NCI-H526 (cell line): ENCODE measurements around the gene LHFPL4.
"Not testable (repeated sequence)": the region's sequence is repeated elsewhere in the genome, so short reads cannot be mapped to it uniquely, and the experiment has no call there.

Experiments used
- DNase-seq, 2 experiments: peaks; one replicate each; lab custom pipeline; 2025; lab: John Stamatoyannopoulos, UW

Gene LHFPL4

GRCh38 chr3:9536212-9536611 is 17.4 kb downstream of the LHFPL4 start:
- DNase-seq: no peak

- no peak for DNase-seq
Measured at GRCh38 chr3:9534429-9534828, 19.2 kb downstream of the LHFPL4 start.

- no peak for DNase-seq
Measured at GRCh38 chr3:9525078-9525477, 28.5 kb downstream of the LHFPL4 start.

GRCh38 chr3:9514956-9515355 is 38.7 kb downstream of the LHFPL4 start:
- no peak for DNase-seq

- no peak for DNase-seq
Measured at GRCh38 chr3:9514306-9514705, 39.3 kb downstream of the LHFPL4 start.

- DNase-seq: no peak
Measured at GRCh38 chr3:9512456-9513045, 41.1 kb downstream of the LHFPL4 start.

GRCh38 chr3:9508781-9509180 is 44.8 kb downstream of the LHFPL4 start:
- DNase-seq: no peak

- DNase-seq: no peak
Measured at GRCh38 chr3:9507586-9508578, 45.7 kb downstream of the LHFPL4 start.

GRCh38 chr3:9503283-9503682 is 50.3 kb downstream of the LHFPL4 start:
- DNase-seq: peak; percentile 58 to 85

- DNase-seq: no peak
Measured at GRCh38 chr3:9501226-9501625, 52.4 kb downstream of the LHFPL4 start.

- peak; percentile 33 to 70 for DNase-seq
Measured at GRCh38 chr3:9500108-9501050, 53.2 kb downstream of the LHFPL4 start.

GRCh38 chr3:9499455-9500107 is 54.0 kb downstream of the LHFPL4 start:
- DNase-seq: no peak

- DNase-seq: no peak
Measured at GRCh38 chr3:9498781-9499180, 54.8 kb downstream of the LHFPL4 start.

GRCh38 chr3:9497821-9498565 is 55.6 kb downstream of the LHFPL4 start:
- DNase-seq: no peak

- DNase-seq: no peak
Measured at GRCh38 chr3:9496893-9497292, 56.7 kb downstream of the LHFPL4 start.

- DNase-seq: not testable (repeated sequence)
Measured at GRCh38 chr3:9494036-9494435, 59.6 kb downstream of the LHFPL4 start.

- no peak for DNase-seq
Measured at GRCh38 chr3:9491506-9491905, 62.1 kb downstream of the LHFPL4 start.

- DNase-seq: no peak
Measured at GRCh38 chr3:9485248-9485647, 68.4 kb downstream of the LHFPL4 start.

GRCh38 chr3:9480265-9480664 is 73.4 kb downstream of the LHFPL4 start:
- no peak for DNase-seq

GRCh38 chr3:9476935-9477334 is 76.7 kb downstream of the LHFPL4 start:
- no peak for DNase-seq

- no peak for DNase-seq
Measured at GRCh38 chr3:9474482-9474881, 79.1 kb downstream of the LHFPL4 start.
